Activated CD4-positive, CD25-positive, alpha-beta regulatory T cell treated with anti-CD3 and anti-CD28 coated beads, Interleukin-2, amount 50 U/mL, for 16 hours (primary cell): Measurements from ENCODE around the gene MICAL1.

Experiments
- DNase-seq: peaks from one replicate; pipeline ENCODE4 v3.0.0-alpha.2; 2020; ENCODE audit warnings: low read depth, low spot score

The MICAL1 gene

GRCh38 chr6:109436041-109436440, 19.5 kb downstream of the MICAL1 start:
- DNase-seq: no peak

DNA sequence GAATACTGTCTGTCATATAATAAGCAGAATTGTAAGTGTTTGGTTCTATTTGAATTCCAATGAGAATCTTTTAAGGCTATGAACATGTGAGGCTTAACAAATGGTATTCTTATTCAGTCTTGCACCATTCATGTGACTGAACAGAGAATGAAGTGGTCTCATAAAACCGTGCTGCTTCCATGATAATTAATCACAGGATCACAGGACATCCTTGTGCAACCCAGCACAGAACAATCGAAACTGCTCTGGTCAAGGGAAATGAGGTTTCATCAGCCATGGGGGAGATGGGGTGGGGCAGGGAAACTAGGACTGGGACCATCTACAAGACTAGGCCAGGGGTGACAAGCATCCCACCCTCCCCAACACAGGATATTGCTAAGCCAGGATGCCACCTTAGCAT, 21.1 kb downstream of the MICAL1 start:
- no peak for DNase-seq

- no peak for DNase-seq
Measured at GRCh38 chr6:109429496-109429895, 26.1 kb downstream of the MICAL1 start.

GRCh38 chr6:109428889-109429477, 26.6 kb downstream of the MICAL1 start:
- DNase-seq: no peak

DNA sequence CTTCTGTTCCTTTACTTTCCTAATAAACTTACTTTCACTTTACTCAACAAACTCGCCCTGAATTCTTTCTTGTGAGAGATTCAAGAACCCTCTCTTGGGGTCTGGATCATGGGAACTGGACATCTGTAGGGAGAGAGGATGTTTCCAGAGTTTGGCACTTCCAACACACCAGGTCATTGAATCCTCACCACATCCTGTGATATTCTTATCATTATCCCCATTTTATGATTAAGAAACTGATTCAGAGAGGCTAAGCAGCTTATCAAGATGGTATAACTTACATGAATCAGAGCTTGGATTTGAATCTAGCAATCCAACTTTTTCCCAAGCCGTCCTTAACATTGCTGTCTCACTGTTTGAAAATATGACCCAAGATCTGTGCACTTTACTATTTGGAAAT, 30.6 kb downstream of the MICAL1 start:
- DNase-seq: no peak

- no peak for DNase-seq
Measured at GRCh38 chr6:109421184-109421583, 34.4 kb downstream of the MICAL1 start.

- no peak for DNase-seq
Measured at GRCh38 chr6:109420751-109421150, 34.8 kb downstream of the MICAL1 start.

DNA sequence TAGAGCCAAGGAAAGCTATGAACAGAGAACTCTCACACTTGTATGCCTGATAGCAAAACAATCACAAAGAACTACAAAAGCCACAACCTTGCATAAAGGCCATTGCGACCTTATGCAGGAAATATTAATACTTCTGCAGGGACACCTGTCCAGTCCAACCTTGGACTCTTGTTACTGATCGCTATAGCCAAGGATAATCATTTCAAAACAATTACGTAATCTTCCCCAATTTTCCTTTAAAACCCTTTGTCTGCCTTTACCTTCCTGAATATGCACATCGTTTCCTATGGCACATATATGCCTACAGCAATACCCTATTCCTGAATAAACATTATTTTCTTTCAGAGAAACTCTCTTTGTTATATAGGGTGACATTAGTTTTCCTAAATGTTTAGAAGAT, 37.9 kb downstream of the MICAL1 start:
- DNase-seq: no peak

GRCh38 chr6:109411034-109411433, 44.5 kb downstream of the MICAL1 start:
- no peak for DNase-seq

GRCh38 chr6:109406196-109406595, 49.4 kb downstream of the MICAL1 start:
- no peak for DNase-seq

DNA sequence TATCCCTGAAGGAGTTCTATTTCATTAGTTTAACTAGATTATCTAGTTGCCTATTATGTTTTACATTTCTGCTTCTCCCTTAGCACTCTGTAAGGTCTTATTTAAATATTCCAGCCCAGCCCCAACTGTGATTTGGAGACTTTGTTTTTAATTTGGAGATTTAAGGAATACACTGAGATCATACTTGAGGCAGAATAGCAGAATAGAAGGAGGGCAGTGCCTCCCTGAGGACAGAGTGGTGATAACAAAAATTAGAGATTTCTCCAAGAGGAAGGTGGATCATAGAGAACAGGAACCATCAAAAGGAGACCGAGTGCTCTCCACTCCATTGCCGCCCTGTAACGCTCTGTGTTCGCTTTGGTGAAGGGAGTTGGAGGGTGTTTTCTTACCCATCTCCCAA, 58.6 kb downstream of the MICAL1 start:
- no peak for DNase-seq

- DNase-seq: no peak
Measured at GRCh38 chr6:109396046-109396718, 59.4 kb downstream of the MICAL1 start.
